Liver (tissue), 9 donors: Measurements from ENCODE around the gene CTAGE6. TPM values are rescaled to one million over a fixed set of nuclear protein-coding genes. Genes with fewer than 3 reads are reported as not detected.
A peak's percentile ranks its signal among the peaks of the same experiment; 100 is the strongest.
"Not testable (repeated sequence)": the region's sequence is repeated elsewhere in the genome, so short reads cannot be mapped to it uniquely, and the experiment has no call there.

Experiments used
- DNase-seq: peaks from one replicate; pipeline ENCODE4 v3.0.0-alpha.2; 2017; ENCODE audit warnings: low spot score
- H3K27ac ChIP-seq, 2 donors: one replicate each; pipeline ENCODE4 v1.7.0; 2013; ENCODE audit warnings: inconsistent platforms in 2 of 2, low read length in 2 of 2, control low read depth in 1 of 2, low read depth in 1 of 2, mild to moderate bottlenecking in 1 of 2
- H3K27me3 ChIP-seq, 4 donors: one replicate each; pipeline versions ENCODE4 v1.6.1 to v1.7.0; 2013; ENCODE audit warnings: low read length in 3 of 4, inconsistent platforms in 1 of 4, mild to moderate bottlenecking in 1 of 4, moderate library complexity in 1 of 4; ENCODE audit not compliant: control insufficient read depth in 4 of 4, insufficient read depth in 4 of 4
- H3K36me3 ChIP-seq, 4 donors: one replicate each; pipeline versions ENCODE4 v1.6.1 to v1.7.0; 2013; ENCODE audit warnings: low read length in 3 of 4, mild to moderate bottlenecking in 3 of 4, low read depth in 1 of 4, moderate library complexity in 1 of 4; ENCODE audit not compliant: control insufficient read depth in 4 of 4, insufficient read depth in 3 of 4
- H3K4me1 ChIP-seq, 4 donors: one replicate each; pipeline versions ENCODE4 v1.6.1 to v1.7.0; 2013; ENCODE audit warnings: low read length in 3 of 4, mild to moderate bottlenecking in 3 of 4, moderate library complexity in 1 of 4; ENCODE audit not compliant: control insufficient read depth in 4 of 4, insufficient read depth in 4 of 4
- H3K4me3 ChIP-seq, 3 donors: one replicate each; pipeline versions ENCODE4 v1.6.1 to v1.7.0; 2013; ENCODE audit warnings: low read length in 3 of 3, control low read depth in 1 of 3, low read depth in 1 of 3, mild to moderate bottlenecking in 1 of 3
- H3K9ac ChIP-seq, 2 donors: one replicate each; pipeline ENCODE4 v1.7.0; 2013; ENCODE audit warnings: low read length in 2 of 2, mild to moderate bottlenecking in 2 of 2, moderate library complexity in 2 of 2, control low read depth in 1 of 2, low read depth in 1 of 2
- H3K9me3 ChIP-seq, 4 donors: one replicate each; pipeline versions ENCODE4 v1.6.1 to v1.7.0; 2013; ENCODE audit warnings: low read length in 3 of 4; ENCODE audit not compliant: control insufficient read depth in 4 of 4
- FOXA1 ChIP-seq: IDR thresholded peaks from 2 replicates; pipeline ENCODE4 v1.6.1; 2016; ENCODE audit warnings: antibody characterized with exemption
- FOXA2 ChIP-seq: IDR thresholded peaks from 2 replicates; pipeline ENCODE4 v1.6.1; 2016; ENCODE audit warnings: antibody characterized with exemption
- HNF4A ChIP-seq, 2 donors: conservative IDR thresholded peaks; 2 replicates each; pipeline ENCODE4 v1.6.1; 2016; ENCODE audit warnings: antibody characterized with exemption in 2 of 2, mild to moderate bottlenecking in 2 of 2
- HNF4G ChIP-seq: IDR thresholded peaks from 2 replicates; pipeline ENCODE4 v1.6.1; 2016; ENCODE audit warnings: antibody characterized with exemption
- JUND ChIP-seq, 2 donors: IDR thresholded peaks; 2 replicates each; pipeline ENCODE4 v1.6.1; 2016; ENCODE audit warnings: antibody characterized with exemption in 2 of 2
- NR2F2 ChIP-seq: IDR thresholded peaks from 2 replicates; pipeline ENCODE4 v1.6.1; 2016; ENCODE audit warnings: antibody characterized with exemption
- RAD21 ChIP-seq, 2 donors: IDR thresholded peaks; 2 replicates each; pipeline ENCODE4 v1.6.1; 2016; ENCODE audit warnings: antibody characterized with exemption in 2 of 2, mild to moderate bottlenecking in 2 of 2
- RXRA ChIP-seq, 2 donors: IDR thresholded peaks; 2 replicates each; pipeline ENCODE4 v1.6.1; 2017 to 2018; ENCODE audit warnings: antibody characterized with exemption in 2 of 2, mild to moderate bottlenecking in 1 of 2
- SP1 ChIP-seq: IDR thresholded peaks from 2 replicates; pipeline ENCODE4 v1.6.1; 2018; ENCODE audit warnings: antibody characterized with exemption, mild to moderate bottlenecking
- TAF1 ChIP-seq: conservative IDR thresholded peaks from 2 replicates; pipeline ENCODE4 v1.6.1; 2016; ENCODE audit warnings: antibody characterized with exemption, mild to moderate bottlenecking
- YY1 ChIP-seq: IDR thresholded peaks from 2 replicates; pipeline ENCODE4 v1.6.1; 2016; ENCODE audit warnings: antibody characterized with exemption, mild to moderate bottlenecking
- WGBS: extraction: QIAGEN DNeasy Blood & Tissue Kit; methylation state at CpG from one replicate; pipeline ENCODE4 v1.1.7; 2013; 5-methylcytosine and 5-hydroxymethylcytosine counted together
- polyA plus RNA-seq, 2 donors: library from polyadenylated mRNA; stranded (reverse) in 1 of 2; unstranded in 1 of 2; fragments of 200-250 nt in 1 of 2; fragments of >200 nt in 1 of 2; fragmentation: Nextera tagmentation in 1 of 2; extraction: Ambion mirVana in 1 of 2; gene quantifications; one replicate each; pipeline versions ENCODE4 v1.2.1 to v1.2.3, GENCODE V29; 2013 to 2015
- total RNA-seq, 2 donors: library from RNA; depleted of rRNA; stranded (reverse); fragments of >200 nt; gene quantifications; one replicate each; pipeline ENCODE4 v1.2.3, GENCODE V29; 2014
- TF ChIP-seq, protein P1 (sequence below): IDR thresholded peaks from 2 replicates; pipeline ENCODE4 v1.6.1; 2016; ENCODE audit warnings: antibody characterized with exemption
- TF ChIP-seq, protein P2 (sequence below): IDR thresholded peaks from 2 replicates; pipeline ENCODE4 v1.6.1; 2016; ENCODE audit warnings: antibody characterized with exemption
- TF ChIP-seq, protein P3 (sequence below): IDR thresholded peaks from 2 replicates; pipeline ENCODE4 v1.6.1; 2016; ENCODE audit warnings: antibody characterized with exemption
- TF ChIP-seq, protein P4 (sequence below): fragments of 150-350 bp; IDR thresholded peaks from 2 replicates; pipeline ENCODE4 v1.5.1; 2017; ENCODE audit warnings: improper control_type of control experiment, low read depth, low read length; ENCODE audit not compliant: missing input control
- TF ChIP-seq, protein P5 (sequence below): IDR thresholded peaks from 2 replicates; pipeline ENCODE4 v1.6.1; 2016; ENCODE audit warnings: antibody characterized with exemption, mild to moderate bottlenecking
- donor health status: healthy.
- donor health status: healthy.
- donor health status: healthy.
- donor health status: healthy.
- donor health status: healthy.

CTAGE6 gene
- total and polyA plus RNA-seq, 4 donors = 0.11 to 0.33 TPM; not detected in 2

DNA sequence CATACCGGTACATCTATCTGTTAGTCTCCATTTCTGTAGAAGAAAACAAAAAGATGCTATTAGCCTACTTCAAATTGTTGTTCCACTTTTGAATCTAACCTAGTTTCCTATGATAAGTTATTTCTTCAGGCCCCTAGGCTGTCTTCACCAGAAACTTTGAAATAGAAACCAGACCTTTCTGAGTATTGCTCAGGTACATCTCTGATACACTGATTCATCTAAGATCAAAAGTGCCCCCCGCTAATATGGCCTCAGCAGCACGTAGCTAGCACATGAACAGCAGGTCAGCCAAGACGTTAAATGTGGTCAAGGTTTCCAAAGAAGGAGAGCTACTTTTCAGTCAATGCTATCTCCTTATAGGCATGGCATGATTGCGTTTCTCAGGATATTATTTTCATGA lies 23.6 kb downstream of the CTAGE6 start:
- WGBS = 95% methylated on average over 5 of the region's 5 CpGs
- H3K9me3 ChIP-seq = no peaks in the 10 kb centered on the region
- no peak overlapping the region for H3K9ac ChIP-seq
- H3K27ac ChIP-seq = no peak overlapping the region
- peaks cover 0 to 5% (median 0%) of the 10 kb centered on the region in 4 donors for H3K4me1 ChIP-seq
- H3K4me3 ChIP-seq = no peak overlapping the region
- DNase-seq = no peak
- no peak for TF ChIP-seq YY1
- TF ChIP-seq SP1 = no peak
- no peak for TF ChIP-seq HNF4G
- no peak for TF ChIP-seq RAD21 (IDR thresholded peaks at IDR 0.05)
- no peak for TF ChIP-seq RXRA (IDR thresholded peaks at IDR 0.05)
- TF ChIP-seq TAF1 = no peak
- TF ChIP-seq, protein P1, sequence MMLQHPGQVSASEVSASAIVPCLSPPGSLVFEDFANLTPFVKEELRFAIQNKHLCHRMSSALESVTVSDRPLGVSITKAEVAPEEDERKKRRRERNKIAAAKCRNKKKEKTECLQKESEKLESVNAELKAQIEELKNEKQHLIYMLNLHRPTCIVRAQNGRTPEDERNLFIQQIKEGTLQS = no peak
- no peak for TF ChIP-seq HNF4A (conservative IDR thresholded peaks at IDR 0.05)
- TF ChIP-seq, protein P2, sequence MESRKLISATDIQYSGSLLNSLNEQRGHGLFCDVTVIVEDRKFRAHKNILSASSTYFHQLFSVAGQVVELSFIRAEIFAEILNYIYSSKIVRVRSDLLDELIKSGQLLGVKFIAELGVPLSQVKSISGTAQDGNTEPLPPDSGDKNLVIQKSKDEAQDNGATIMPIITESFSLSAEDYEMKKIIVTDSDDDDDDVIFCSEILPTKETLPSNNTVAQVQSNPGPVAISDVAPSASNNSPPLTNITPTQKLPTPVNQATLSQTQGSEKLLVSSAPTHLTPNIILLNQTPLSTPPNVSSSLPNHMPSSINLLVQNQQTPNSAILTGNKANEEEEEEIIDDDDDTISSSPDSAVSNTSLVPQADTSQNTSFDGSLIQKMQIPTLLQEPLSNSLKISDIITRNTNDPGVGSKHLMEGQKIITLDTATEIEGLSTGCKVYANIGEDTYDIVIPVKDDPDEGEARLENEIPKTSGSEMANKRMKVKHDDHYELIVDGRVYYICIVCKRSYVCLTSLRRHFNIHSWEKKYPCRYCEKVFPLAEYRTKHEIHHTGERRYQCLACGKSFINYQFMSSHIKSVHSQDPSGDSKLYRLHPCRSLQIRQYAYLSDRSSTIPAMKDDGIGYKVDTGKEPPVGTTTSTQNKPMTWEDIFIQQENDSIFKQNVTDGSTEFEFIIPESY = no peak
- TF ChIP-seq, protein P3, sequence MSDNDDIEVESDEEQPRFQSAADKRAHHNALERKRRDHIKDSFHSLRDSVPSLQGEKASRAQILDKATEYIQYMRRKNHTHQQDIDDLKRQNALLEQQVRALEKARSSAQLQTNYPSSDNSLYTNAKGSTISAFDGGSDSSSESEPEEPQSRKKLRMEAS = no peak
- H3K36me3 ChIP-seq = no peaks in the 10 kb centered on the region
- H3K27me3 ChIP-seq = no peaks in the 10 kb centered on the region

DNA sequence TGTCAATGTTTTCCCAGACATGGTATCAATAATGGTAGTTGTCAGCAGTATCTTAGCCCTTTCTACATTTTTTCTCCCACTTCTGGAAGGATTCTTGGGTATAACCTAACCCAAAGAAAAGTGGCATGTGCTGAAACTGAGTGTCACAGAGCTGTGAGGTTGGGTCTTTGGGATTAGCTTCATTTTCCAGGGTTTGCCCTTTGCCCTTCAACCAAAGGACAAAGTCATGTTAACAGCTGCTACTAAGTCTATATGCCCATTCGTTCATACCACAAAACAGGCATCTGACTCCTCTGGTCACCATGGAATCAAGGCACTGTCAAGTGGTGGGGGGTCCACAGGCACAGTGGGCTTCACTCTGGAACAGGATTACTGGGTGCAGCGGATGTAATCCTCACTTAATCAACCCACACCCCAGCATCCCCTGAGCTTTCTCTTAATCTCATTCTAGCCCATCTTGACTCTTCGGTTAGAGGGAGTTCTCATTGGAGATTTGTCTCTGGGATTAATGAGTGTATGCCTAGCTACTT lies 29.1 kb downstream of the CTAGE6 start:
- no peaks in the 10 kb centered on the region for H3K4me1 ChIP-seq
- 78% methylated on average over 3 of the region's 3 CpGs for WGBS
- no peak overlapping the region for H3K4me3 ChIP-seq
- no peaks in the 10 kb centered on the region for H3K27me3 ChIP-seq
- no peaks in the 10 kb centered on the region for H3K36me3 ChIP-seq
- DNase-seq = no peak
- H3K27ac ChIP-seq = no peak overlapping the region
- TF ChIP-seq SP1 (peak; percentile 53), TAF1 (no peak), JUND (IDR thresholded peaks at IDR 0.05) (no peak), FOXA1 (no peak), YY1 (no peak), NR2F2 (no peak), HNF4G (peak; percentile 27), FOXA2 (no peak), HNF4A (conservative IDR thresholded peaks at IDR 0.05) (peak; percentile 79 to 85)
- TF ChIP-seq, protein P4, sequence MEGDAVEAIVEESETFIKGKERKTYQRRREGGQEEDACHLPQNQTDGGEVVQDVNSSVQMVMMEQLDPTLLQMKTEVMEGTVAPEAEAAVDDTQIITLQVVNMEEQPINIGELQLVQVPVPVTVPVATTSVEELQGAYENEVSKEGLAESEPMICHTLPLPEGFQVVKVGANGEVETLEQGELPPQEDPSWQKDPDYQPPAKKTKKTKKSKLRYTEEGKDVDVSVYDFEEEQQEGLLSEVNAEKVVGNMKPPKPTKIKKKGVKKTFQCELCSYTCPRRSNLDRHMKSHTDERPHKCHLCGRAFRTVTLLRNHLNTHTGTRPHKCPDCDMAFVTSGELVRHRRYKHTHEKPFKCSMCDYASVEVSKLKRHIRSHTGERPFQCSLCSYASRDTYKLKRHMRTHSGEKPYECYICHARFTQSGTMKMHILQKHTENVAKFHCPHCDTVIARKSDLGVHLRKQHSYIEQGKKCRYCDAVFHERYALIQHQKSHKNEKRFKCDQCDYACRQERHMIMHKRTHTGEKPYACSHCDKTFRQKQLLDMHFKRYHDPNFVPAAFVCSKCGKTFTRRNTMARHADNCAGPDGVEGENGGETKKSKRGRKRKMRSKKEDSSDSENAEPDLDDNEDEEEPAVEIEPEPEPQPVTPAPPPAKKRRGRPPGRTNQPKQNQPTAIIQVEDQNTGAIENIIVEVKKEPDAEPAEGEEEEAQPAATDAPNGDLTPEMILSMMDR = no peak
- TF ChIP-seq, protein P5, sequence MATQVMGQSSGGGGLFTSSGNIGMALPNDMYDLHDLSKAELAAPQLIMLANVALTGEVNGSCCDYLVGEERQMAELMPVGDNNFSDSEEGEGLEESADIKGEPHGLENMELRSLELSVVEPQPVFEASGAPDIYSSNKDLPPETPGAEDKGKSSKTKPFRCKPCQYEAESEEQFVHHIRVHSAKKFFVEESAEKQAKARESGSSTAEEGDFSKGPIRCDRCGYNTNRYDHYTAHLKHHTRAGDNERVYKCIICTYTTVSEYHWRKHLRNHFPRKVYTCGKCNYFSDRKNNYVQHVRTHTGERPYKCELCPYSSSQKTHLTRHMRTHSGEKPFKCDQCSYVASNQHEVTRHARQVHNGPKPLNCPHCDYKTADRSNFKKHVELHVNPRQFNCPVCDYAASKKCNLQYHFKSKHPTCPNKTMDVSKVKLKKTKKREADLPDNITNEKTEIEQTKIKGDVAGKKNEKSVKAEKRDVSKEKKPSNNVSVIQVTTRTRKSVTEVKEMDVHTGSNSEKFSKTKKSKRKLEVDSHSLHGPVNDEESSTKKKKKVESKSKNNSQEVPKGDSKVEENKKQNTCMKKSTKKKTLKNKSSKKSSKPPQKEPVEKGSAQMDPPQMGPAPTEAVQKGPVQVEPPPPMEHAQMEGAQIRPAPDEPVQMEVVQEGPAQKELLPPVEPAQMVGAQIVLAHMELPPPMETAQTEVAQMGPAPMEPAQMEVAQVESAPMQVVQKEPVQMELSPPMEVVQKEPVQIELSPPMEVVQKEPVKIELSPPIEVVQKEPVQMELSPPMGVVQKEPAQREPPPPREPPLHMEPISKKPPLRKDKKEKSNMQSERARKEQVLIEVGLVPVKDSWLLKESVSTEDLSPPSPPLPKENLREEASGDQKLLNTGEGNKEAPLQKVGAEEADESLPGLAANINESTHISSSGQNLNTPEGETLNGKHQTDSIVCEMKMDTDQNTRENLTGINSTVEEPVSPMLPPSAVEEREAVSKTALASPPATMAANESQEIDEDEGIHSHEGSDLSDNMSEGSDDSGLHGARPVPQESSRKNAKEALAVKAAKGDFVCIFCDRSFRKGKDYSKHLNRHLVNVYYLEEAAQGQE = no peak
- H3K9me3 ChIP-seq = no peaks in the 10 kb centered on the region
- H3K9ac ChIP-seq = no peak overlapping the region

DNA sequence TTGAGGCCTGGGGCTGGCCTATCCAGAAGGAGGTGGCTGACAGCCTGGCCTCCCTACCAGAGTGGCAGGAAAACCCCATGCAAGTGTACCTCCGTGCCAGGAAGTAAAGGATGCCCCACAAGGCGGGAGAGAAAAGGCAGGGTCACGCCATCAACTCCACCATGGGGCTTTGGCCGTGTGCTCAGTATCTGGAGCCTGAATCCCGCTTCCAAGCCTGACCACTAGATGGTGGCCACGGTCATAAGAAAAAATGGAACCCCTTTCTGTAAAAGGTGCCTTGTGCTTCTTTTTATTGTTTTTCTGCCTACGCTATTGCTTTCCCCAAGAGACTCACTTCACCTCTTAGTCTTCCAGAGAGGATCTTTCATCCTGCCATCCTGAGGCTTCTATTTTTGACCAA lies 29.9 kb downstream of the CTAGE6 start:
- H3K9ac ChIP-seq, H3K4me1 ChIP-seq, H3K4me3 ChIP-seq, H3K36me3 ChIP-seq, H3K27ac ChIP-seq, DNase-seq, H3K27me3 ChIP-seq, H3K9me3 ChIP-seq: not testable (repeated sequence)
- no CpG with 5 or more reads among the region's 7 CpGs for WGBS

DNA sequence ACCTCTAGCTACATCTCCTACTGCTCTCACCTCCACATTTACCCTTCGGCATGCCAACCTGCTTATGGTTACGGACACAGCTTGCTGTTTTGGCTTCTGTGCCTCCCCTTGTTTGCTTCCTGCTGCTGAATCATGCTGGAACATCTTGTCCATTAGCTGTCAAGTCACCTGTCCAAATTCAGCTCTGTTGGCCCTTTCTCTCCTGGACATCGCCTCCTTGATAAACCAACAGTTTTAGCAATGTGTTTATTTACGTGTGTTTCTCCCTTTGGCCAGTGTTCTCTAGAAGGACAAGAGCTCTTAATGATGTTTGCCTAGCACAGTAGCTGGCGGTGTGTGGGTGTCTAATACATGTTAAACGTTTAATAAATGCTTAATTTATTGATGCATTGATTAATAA lies 31.4 kb downstream of the CTAGE6 start:
- WGBS = no CpG with 5 or more reads among the region's 6 CpGs
- H3K27me3 ChIP-seq, H3K36me3 ChIP-seq, H3K4me3 ChIP-seq, H3K9me3 ChIP-seq, H3K27ac ChIP-seq, DNase-seq, H3K9ac ChIP-seq, H3K4me1 ChIP-seq: not testable (repeated sequence)
